Stimulated activated effector memory CD8-positive, alpha-beta T cell treated with anti-CD3 and anti-CD28 coated beads, Interleukin-12 subunit alpha, Interleukin-12 subunit beta, amount 100 ng/mL, for 72 hours (primary cell): ENCODE data around the gene HSDL1.
A peak's percentile ranks its signal among the peaks of the same experiment; 100 is the strongest.

Experiments
- ATAC-seq: fragments of 150-1000 bp; cut with Tn5 transposase; 2 replicates; pipeline ENCODE4 v1.10.0; 2021
- DNase-seq, 2 donors: peaks; one replicate each; pipeline ENCODE4 v3.0.0; 2021 to 2022; ENCODE audit warnings: low spot score in 2 of 2
- H3K27ac Mint-ChIP-seq: one replicate; pipeline ENCODE4 v1.8.0; 2022; ENCODE audit warnings: mild to moderate bottlenecking, mixed read lengths
- H3K36me3 Mint-ChIP-seq: one replicate; pipeline ENCODE4 v1.8.0; 2022; ENCODE audit warnings: mild to moderate bottlenecking, mixed read lengths
- H3K4me1 Mint-ChIP-seq: one replicate; pipeline ENCODE4 v1.8.0; 2022; ENCODE audit warnings: mixed read lengths
- H3K4me3 Mint-ChIP-seq: one replicate; pipeline ENCODE4 v1.8.0; 2022; ENCODE audit warnings: mild to moderate bottlenecking, mixed read lengths
- H3K9me3 Mint-ChIP-seq: one replicate; pipeline ENCODE4 v1.8.0; 2022; ENCODE audit warnings: mixed read lengths

The HSDL1 gene

DNA sequence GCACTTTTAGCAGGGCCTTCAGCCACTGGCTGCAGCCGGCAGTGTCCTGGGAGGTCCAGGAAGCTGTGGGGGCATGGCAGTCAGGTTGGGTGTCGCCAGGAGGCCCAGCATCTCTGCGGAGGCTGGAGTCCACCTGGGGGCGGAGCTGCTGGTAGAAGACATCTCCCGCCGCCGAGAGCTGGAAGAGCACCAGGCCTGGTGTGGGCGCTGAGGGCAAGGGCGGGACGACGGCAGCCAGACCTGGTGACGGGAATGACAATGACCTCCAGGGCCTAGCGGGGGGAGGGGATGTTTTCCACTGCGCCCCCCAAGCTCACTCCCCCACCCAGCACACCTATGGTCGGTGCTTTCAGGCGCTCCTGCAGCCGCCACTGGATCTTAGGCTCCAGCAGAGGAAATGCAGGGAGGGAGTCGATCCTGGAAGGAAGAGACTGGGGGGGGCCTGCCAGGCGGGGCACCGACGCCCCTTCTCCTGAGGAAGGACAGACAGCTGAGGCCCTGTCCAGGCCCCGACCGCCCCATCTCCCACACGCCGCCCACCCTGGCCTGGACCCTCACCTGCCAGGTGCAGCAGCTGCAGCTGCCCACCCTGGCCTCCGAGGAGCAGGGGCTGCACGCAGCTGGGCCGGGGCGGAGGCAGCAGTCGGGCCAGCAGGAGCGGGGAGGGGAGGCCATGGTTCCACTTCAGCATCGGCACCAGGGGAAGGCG lies 34.8 kb upstream of the HSDL1 start:
- ATAC-seq (no peak), DNase-seq (no peak)
- Mint-ChIP-seq H3K4me1 (peaks cover 30% of the 10 kb centered on the region), H3K27ac (no peak overlapping the region), H3K4me3 (no peak overlapping the region), H3K36me3 (peaks cover 33% of the 10 kb centered on the region), H3K9me3 (no peaks in the 10 kb centered on the region)

DNA sequence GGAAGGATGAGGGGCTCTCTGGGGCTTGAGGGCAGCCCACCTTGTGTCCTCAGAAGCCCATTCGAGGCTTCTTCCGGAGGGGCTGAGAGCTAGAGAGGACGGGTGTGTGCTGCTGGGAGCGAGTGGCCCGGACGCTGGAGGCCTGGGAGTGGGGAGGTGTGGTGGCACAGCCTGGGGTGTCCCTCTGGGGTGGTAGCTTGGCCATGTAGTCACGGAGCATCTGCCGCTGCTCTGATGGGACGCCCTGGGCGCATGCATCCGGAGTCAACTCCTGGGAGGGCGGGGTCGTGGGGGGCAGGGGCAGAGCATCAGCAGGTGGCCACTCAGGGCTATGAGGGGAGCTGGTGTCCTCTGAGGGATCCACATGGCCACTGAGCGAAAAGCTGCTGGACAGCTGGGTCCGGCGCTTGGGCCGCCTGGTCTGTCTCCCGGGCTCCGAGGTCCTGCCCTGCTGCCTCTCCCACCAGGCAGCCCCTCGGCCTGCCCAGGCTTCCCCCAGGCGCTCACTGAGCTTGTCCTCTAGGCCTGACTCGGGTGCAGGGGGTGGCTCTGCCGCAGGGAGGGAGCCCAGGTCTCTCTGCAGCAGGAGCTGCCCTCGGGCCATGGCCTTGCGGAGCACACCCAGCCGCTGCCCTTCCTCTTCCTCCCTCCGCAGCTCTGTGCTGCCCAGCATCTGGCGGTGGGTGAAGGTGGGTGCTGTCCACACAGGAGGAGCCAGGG lies 34.1 kb upstream of the HSDL1 start:
- DNase-seq: no peak
- H3K27ac Mint-ChIP-seq: no peak overlapping the region

GRCh38 chr16:84178146-84178765 lies 33.3 kb upstream of the HSDL1 start:
- no peaks in the 10 kb centered on the region for H3K9me3 Mint-ChIP-seq
- peaks cover 21% of the 10 kb centered on the region for H3K4me1 Mint-ChIP-seq
- DNase-seq (no peak), ATAC-seq (no peak)
- no peak overlapping the region for H3K27ac Mint-ChIP-seq
- peaks cover 33% of the 10 kb centered on the region for H3K36me3 Mint-ChIP-seq
- no peak overlapping the region for H3K4me3 Mint-ChIP-seq

More for the DNA sequence above, 34.1 kb upstream of the HSDL1 start:
- no peaks in the 10 kb centered on the region for H3K9me3 Mint-ChIP-seq
- no peak for ATAC-seq
- peaks cover 33% of the 10 kb centered on the region for H3K36me3 Mint-ChIP-seq
- no peak overlapping the region for H3K4me3 Mint-ChIP-seq
- peaks cover 23% of the 10 kb centered on the region for H3K4me1 Mint-ChIP-seq

DNA sequence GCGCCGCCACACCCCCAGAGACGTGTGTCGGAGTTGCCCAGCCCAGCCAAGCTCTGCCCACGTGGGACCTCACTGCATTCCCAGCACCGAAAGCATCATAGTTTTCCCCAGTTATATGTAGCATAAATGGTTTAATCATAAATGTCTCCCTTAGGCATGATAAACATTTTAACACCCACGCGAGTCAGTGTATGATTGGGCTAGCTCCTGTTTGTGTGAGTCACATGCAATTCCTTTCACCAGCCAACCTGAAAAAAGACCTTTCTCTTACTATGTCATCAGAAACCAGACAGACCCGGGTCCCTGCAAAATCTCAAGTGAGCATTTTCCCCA lies 32.7 kb upstream of the HSDL1 start:
- H3K36me3 Mint-ChIP-seq: peaks cover 27% of the 10 kb centered on the region
- H3K4me3 Mint-ChIP-seq: no peak overlapping the region
- H3K27ac Mint-ChIP-seq: no peak overlapping the region
- no peak for DNase-seq
- H3K4me1 Mint-ChIP-seq: peaks cover 21% of the 10 kb centered on the region
- peak; percentile 74 for ATAC-seq
- H3K9me3 Mint-ChIP-seq: no peaks in the 10 kb centered on the region

DNA sequence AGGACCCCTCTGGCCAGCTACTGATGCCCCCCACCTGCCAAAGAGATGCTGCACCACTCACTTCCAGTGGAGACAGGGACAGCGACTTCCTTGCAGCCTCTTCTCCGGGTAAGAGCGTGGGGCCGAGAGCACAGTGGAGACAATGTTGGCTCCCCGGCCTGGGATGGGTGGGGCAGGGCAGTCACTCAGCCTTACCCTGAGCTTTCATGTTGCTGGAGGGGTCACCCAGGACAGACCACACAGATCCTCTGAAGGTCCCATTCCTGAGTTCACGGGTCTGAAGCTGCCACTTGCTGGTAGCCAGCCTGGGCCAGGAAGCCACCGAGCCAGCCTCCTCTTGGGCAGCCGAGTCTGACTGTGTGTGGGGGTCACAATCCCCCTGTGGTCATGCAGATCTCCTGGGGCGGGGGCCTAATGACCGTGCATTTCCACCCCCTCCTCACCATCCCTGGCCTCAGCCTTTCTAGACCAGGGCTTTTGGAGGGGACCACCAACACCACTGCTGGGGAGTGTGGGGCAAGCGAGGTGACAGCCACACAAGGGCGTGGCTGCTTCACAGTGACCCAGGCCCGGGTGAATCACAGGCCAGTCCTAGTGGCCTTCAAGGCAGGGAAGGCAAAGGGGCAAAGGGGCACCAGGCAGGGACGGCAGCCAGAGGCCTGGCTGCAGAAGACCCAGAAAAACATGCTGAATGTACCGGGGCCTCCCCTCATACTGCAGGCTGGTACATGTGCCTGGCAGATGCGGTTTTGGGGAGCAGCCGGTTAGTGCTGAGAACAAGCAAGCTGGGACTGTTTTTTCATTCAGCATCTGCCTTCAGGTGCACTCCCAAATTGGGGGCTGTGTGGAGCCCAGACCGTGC lies 31.4 kb upstream of the HSDL1 start:
- Mint-ChIP-seq H3K4me1 (peaks cover 21% of the 10 kb centered on the region), H3K27ac (no peak overlapping the region)

DNA sequence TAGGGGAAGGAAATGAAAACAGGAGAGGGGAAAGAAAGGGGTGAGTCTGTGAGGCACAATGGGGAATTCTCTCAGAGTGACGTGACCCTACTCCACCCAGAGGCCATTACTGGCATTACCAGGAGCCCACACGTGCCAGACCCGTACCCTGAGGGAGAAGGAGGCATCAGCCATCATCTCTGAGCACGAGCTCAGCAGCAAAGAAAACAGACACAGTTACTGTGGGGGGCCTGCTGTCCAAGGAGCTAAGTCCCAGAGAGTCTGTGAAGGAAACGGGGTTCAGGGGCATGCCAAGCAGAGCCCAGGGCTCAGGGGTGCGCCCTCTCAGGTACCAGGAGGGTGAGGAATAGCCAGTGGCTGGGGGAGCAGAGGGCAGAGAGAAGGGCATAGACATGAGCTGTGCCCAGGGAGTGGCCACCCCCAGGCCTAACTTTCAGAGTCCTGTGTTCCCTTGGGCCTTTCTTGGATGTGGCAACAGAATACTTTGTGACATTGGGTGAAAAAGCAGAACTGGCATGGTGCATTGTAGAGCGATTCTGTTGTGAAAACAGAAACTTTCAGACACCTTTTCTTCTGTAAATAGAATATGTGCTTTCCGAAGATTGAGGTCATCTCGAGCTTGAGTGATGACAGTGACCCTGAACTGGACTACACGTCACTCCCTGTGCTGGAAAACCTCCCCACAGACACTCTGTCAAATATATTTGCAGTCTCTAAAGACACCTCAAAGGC lies 30.5 kb upstream of the HSDL1 start:
- Mint-ChIP-seq H3K4me3 (no peak overlapping the region), H3K9me3 (no peaks in the 10 kb centered on the region), H3K4me1 (peaks cover 21% of the 10 kb centered on the region), H3K36me3 (peaks cover 18% of the 10 kb centered on the region), H3K27ac (peak overlapping the region; percentile 24)
- peak; percentile 82 for ATAC-seq
- peak; percentile 44 to 74 for DNase-seq

More for the DNA sequence above, 31.4 kb upstream of the HSDL1 start:
- ATAC-seq: no peak
- H3K9me3 Mint-ChIP-seq: no peaks in the 10 kb centered on the region
- DNase-seq: no peak
- no peak overlapping the region for H3K4me3 Mint-ChIP-seq
- peaks cover 24% of the 10 kb centered on the region for H3K36me3 Mint-ChIP-seq

- H3K27ac Mint-ChIP-seq: no peak overlapping the region
- peaks cover 21% of the 10 kb centered on the region for H3K4me1 Mint-ChIP-seq
- peaks cover 11% of the 10 kb centered on the region for H3K36me3 Mint-ChIP-seq
- DNase-seq (no peak), ATAC-seq (no peak)
- no peaks in the 10 kb centered on the region for H3K9me3 Mint-ChIP-seq
- H3K4me3 Mint-ChIP-seq: no peak overlapping the region
Measured at GRCh38 chr16:84174396-84174795, 29.4 kb upstream of the HSDL1 start.

- H3K9me3 Mint-ChIP-seq: no peaks in the 10 kb centered on the region
- H3K36me3 Mint-ChIP-seq: peaks cover 6% of the 10 kb centered on the region
- ATAC-seq (no peak), DNase-seq (no peak)
- H3K4me1 Mint-ChIP-seq: peaks cover 11% of the 10 kb centered on the region
- no peak overlapping the region for H3K4me3 Mint-ChIP-seq
- H3K27ac Mint-ChIP-seq: no peak overlapping the region
Measured at GRCh38 chr16:84169765-84170310, 24.9 kb upstream of the HSDL1 start.

DNA sequence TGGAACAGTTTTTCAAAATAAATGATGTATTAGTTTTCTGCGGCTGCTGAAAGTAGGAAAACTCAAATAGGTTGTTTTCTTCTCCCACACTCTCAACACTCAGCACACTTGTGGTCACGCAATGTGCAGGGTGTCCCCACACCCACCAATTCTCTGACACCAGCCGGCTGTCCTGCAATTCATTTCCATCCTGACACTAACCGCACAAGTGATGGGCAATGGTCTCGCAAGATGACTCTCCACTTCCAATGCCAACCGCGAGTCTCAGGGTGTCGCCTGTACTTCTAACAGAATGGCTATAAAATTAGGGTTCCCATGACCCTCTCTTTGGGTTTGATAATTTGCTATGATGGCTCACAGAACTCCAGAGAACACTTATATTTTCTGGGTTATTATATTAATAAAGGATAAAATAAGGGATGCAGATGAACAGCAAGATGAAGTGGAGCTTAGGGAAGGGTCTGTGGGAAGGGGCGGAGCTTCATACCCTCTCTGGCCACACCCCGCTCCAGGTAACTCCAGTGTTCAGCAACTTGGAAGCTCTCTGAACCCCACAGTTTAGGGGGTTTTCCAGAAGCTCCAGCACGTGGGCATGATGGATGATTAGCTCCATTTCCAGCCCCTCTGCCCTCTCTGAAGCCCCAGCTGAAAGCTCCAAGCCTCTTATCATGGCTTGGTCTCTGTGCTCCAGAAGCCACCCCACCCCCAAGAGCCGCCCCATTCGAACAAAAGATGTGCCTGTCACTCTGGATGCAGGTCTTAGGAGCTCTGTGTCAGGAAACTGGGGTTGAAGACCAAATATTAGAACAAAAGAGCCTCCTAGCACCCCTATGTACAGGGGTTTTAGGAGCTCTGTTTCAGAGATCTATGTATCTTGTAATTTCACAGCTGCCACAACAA lies 22.1 kb upstream of the HSDL1 start:
- peak; percentile 98 for ATAC-seq
- peak in 1 of 2 donors; percentile 81 for DNase-seq
- peaks cover 6% of the 10 kb centered on the region for H3K36me3 Mint-ChIP-seq

DNA sequence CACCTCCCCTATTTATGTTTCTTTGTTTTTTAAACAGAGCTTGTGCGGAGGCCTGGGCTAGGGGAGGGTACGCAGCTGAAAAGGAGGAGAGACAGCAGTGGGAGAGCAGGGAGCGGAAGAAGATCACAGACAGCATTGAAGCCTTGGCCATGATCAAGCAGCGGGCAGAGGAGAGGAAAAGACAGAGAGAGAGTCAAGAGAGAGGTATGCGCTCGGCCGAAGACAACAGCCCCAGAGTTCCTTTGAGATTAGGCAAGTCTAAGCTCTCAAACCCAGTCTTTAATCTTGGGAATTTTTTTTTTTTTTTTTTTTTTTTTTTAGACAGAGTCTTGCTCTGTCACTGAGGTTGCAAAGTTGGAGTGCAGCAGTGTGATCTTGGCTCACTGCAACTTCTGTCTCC lies 20.8 kb upstream of the HSDL1 start:
- Mint-ChIP-seq H3K9me3 (no peaks in the 10 kb centered on the region), H3K4me3 (no peak overlapping the region), H3K4me1 (peaks cover 11% of the 10 kb centered on the region), H3K36me3 (peaks cover 6% of the 10 kb centered on the region), H3K27ac (no peak overlapping the region)
- DNase-seq (no peak), ATAC-seq (no peak)

More for the DNA sequence above, 22.1 kb upstream of the HSDL1 start:
- H3K4me1 Mint-ChIP-seq: peaks cover 11% of the 10 kb centered on the region
- no peak overlapping the region for H3K4me3 Mint-ChIP-seq
- H3K27ac Mint-ChIP-seq: peak overlapping the region; percentile 14
- no peaks in the 10 kb centered on the region for H3K9me3 Mint-ChIP-seq

GRCh38 chr16:84161801-84162200 lies 16.8 kb upstream of the HSDL1 start:
- Mint-ChIP-seq H3K9me3 (no peaks in the 10 kb centered on the region), H3K4me3 (no peak overlapping the region), H3K4me1 (peaks cover 9% of the 10 kb centered on the region), H3K27ac (no peak overlapping the region), H3K36me3 (peaks cover 3% of the 10 kb centered on the region)
- no peak for DNase-seq
- ATAC-seq: no peak

- no peak overlapping the region for H3K27ac Mint-ChIP-seq
- H3K4me3 Mint-ChIP-seq: no peak overlapping the region
- DNase-seq (no peak), ATAC-seq (no peak)
- no peaks in the 10 kb centered on the region for H3K36me3 Mint-ChIP-seq
- no peaks in the 10 kb centered on the region for H3K9me3 Mint-ChIP-seq
- peaks cover 5% of the 10 kb centered on the region for H3K4me1 Mint-ChIP-seq
Measured at GRCh38 chr16:84161037-84161436, 16.1 kb upstream of the HSDL1 start.

GRCh38 chr16:84159800-84160199 lies 14.8 kb upstream of the HSDL1 start:
- no peaks in the 10 kb centered on the region for H3K4me1 Mint-ChIP-seq
- no peak overlapping the region for H3K27ac Mint-ChIP-seq
- ATAC-seq: no peak
- H3K9me3 Mint-ChIP-seq: no peaks in the 10 kb centered on the region
- H3K36me3 Mint-ChIP-seq: no peaks in the 10 kb centered on the region
- DNase-seq: no peak
- no peak overlapping the region for H3K4me3 Mint-ChIP-seq

DNA sequence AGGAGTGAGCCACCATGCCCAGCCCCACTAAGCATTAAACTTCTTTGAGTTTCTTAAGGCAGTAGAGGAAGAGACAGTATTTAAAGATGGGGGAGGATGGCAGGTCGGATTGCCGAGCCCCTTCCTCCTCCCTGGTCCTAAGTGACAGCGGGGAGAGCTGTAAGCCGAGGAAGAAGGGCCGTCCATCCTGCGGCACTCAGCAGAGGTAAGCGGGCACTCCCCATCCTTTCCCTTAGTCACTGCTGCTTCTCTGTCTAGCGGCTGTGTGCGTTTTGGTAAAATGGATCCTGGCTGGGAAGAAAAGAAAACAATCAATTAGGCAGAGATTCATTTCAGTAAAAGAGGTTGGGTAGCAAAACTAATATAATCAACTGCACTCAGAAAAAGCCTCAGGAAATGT lies 14.0 kb upstream of the HSDL1 start:
- ATAC-seq: no peak
- DNase-seq: no peak
- no peak overlapping the region for H3K4me3 Mint-ChIP-seq
- H3K9me3 Mint-ChIP-seq: no peaks in the 10 kb centered on the region
- no peaks in the 10 kb centered on the region for H3K36me3 Mint-ChIP-seq
- H3K27ac Mint-ChIP-seq: no peak overlapping the region
- H3K4me1 Mint-ChIP-seq: no peaks in the 10 kb centered on the region
